Measurements from ENCODE around the gene RNF43.
A peak's percentile ranks its signal among the peaks of the same experiment; 100 is the strongest.

The RNF43 gene

DNA sequence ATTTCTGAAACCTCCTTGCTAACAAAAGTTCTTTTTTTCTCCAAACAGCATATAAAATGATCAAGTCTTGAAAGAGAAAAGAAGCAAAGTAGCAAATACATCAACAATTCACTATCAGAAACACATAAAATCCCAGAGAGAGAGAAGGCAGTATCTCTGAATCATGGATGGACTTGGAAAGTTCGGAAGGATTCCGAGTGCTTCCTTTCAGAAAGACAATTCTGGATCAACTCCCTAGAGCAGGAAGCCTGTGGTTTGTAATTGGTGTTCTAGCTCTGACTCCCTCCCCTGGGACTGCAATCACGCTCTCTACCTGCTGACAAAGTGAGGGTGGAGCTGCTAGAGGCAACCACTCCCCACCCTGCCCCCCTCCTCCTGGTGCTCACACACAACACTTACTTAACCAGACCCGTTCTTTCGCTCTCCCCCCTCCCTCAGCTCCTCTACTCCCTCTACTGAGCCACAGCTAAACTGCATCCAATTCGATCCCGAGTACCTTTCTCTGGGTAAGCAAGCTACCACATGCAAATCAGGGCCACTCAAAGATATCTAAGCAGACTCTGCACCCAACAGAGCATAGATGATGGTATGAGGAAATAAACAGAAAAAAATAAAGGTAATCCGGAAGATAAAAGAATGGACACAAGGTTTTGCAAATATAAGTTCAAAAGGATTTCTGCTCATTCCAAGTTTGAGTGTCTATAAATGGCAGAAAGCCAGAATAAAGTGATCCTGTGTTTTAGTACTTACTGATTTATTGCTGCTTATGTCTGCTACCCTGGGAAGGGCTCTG is at the start of gene RNF43:
RNF43 (minus strand) TSS at position 235 of the 793 bp plus-strand sequence. CDS start 1,957 bp downstream, outside the sequence.
- peak; percentile 90 for DNase-seq (ENCODE audit: low spot score)
- TF ChIP-seq, protein P1, sequence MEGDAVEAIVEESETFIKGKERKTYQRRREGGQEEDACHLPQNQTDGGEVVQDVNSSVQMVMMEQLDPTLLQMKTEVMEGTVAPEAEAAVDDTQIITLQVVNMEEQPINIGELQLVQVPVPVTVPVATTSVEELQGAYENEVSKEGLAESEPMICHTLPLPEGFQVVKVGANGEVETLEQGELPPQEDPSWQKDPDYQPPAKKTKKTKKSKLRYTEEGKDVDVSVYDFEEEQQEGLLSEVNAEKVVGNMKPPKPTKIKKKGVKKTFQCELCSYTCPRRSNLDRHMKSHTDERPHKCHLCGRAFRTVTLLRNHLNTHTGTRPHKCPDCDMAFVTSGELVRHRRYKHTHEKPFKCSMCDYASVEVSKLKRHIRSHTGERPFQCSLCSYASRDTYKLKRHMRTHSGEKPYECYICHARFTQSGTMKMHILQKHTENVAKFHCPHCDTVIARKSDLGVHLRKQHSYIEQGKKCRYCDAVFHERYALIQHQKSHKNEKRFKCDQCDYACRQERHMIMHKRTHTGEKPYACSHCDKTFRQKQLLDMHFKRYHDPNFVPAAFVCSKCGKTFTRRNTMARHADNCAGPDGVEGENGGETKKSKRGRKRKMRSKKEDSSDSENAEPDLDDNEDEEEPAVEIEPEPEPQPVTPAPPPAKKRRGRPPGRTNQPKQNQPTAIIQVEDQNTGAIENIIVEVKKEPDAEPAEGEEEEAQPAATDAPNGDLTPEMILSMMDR (IDR thresholded peaks at IDR 0.05; ENCODE audit: borderline replicate concordance, control extremely low read depth, extremely low read depth, insufficient read depth, missing control alignments): peak; percentile 92
- in situ Hi-C loops (cut with MboI; ENCODE audit: low sequenced_read_pairs, unreplicated experiment): no loop called here

DNA sequence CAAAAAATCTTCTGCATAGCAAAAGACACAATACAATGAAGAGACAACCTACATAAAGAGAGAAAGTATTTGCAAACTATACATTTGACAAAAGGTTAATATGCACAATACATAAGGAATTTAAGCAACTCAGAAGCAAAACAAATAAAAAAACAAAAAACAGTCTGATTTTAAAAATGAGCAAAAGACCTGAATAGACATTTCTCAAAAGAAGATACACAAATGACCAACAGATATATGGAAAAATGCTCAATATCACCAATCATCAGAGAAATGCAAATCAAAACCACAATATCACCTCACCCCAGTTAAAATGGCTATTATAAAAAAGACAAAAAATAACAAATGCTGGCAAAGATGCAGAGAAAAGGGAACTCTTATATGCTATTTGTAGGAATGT is 38.2 kb upstream of the RNF43 start:
- in situ Hi-C loops (cut with MboI; ENCODE audit: low sequenced_read_pairs, unreplicated experiment): no loop called here
- TF ChIP-seq, protein P1 (IDR thresholded peaks at IDR 0.05; ENCODE audit: borderline replicate concordance, control extremely low read depth, extremely low read depth, insufficient read depth, missing control alignments): no peak
- DNase-seq (ENCODE audit: low spot score): no peak

DNA sequence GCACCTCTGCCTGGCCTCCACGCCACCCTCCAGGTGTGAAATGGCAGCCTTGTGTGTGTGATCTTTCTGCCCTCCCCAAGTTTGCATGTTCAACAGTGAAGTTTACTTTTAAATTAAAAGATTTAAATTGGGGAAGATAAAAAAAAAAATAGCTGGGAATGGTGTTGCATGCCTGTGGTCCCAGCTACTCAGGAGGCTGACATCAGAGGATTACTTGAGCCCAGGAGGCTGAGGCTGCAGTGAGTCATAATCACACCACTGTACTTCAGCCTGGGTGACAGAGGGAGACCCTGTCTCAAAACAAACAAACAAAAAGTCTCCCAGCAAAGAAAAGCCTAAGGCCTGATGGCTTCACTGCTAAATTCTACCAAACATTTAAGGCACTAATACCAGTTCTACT is 35.4 kb upstream of the RNF43 start:
- in situ Hi-C loops (cut with MboI; ENCODE audit: low sequenced_read_pairs, unreplicated experiment): no loop called here
- TF ChIP-seq, protein P1 (IDR thresholded peaks at IDR 0.05; ENCODE audit: borderline replicate concordance, control extremely low read depth, extremely low read depth, insufficient read depth, missing control alignments): no peak
- no peak for DNase-seq (ENCODE audit: low spot score)

DNA sequence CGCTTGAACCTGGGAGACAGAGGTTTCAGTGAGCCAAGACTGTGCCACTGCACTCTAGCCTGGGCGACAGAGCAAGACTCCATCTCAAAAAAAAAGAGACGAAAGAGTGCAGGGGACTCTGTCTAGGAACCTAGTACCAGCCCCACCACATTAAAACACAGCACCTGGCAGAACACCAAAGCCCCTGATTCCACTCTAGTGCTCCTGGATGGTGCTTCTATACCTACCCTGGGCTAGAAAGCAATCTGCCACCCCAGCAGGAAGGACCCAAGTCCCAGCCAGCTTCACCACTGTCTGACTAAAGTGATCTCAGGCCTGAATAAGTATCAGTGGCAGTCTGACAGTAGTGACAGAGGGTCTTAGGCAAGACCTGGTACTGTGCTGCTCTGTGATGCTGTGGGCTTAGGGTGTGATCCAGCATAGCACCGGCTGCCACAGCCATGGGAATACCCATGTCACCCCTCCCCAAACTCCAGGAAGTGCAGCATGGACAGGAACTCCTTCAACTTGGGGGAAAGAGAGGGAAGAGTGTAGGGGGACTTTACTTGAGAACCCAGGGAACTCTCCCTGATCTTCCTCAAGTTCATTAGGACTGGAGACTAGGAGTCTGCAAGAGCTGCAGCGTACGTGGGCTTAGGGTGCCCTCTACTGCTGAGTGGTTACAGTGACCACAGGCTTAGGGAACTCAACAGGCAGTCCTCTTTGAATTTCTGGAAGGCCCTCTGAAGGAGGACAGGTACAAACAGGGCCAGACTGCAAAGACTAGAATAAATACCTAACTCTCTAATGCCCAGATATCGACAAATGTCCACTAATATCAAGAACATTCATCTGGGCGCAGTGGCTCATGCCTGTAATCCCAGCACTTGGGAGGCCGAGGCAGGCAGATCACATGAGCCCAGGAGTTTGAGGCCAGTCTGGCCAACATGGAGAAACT is 30.0 kb upstream of the RNF43 start:
- DNase-seq (ENCODE audit: low spot score): peak; percentile 72
- TF ChIP-seq, protein P1 (IDR thresholded peaks at IDR 0.05; ENCODE audit: borderline replicate concordance, control extremely low read depth, extremely low read depth, insufficient read depth, missing control alignments): peak; percentile 85
- in situ Hi-C loops (cut with MboI; ENCODE audit: low sequenced_read_pairs, unreplicated experiment): loop anchor here (5.0 kb wide), 1 partner anchor 140 kb away; no protein-coding TSS in a partner anchor

DNA sequence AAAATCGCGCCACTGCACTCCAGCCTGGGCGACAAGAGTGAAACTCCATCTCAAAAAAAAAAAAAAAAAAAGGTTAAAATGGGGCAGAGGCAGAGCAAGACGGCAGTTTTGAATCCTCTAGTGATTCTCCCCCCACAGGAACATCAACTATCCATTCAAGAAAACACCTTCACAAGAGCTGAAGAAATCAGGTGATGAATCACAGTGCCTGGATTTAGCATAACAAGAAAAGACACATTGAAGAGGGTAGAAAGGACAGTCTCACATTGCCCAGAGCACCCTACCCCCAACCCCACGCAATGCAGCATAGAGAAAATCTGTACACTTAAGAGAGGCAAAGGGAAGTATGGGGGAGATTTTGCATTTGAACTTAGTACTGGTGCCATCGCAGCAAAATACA is 28.8 kb upstream of the RNF43 start:
- in situ Hi-C loops (cut with MboI; ENCODE audit: low sequenced_read_pairs, unreplicated experiment): loop anchor here (5.0 kb wide), 1 partner anchor 139 kb away; no protein-coding TSS in a partner anchor
- no peak for DNase-seq (ENCODE audit: low spot score)

DNA sequence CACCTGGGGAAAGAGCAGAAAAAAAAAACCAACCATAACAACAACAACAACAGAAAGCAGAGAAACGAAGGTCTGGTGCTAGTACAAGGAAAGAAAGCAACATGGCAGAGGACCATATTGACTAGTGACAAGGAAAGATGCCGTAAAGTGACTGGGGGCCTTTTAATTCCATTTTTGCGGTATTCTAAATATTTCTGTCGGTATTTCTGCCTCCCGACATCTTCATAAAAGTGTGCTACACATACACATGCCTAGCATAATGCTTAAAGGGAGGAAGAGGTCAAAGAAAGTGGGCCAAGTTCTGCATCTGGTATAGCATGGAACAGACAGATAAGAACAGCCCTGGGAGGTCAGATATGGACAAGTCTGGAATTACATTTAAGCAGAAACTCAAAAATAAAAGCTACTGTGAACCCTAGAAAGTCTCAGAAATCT is 19.5 kb upstream of the RNF43 start:
- no peak for DNase-seq (ENCODE audit: low spot score)
- in situ Hi-C loops (cut with MboI; ENCODE audit: low sequenced_read_pairs, unreplicated experiment): no loop called here
- TF ChIP-seq, protein P1 (IDR thresholded peaks at IDR 0.05; ENCODE audit: borderline replicate concordance, control extremely low read depth, extremely low read depth, insufficient read depth, missing control alignments): no peak

More for the DNA sequence above, 28.8 kb upstream of the RNF43 start:
- TF ChIP-seq, protein P1 (IDR thresholded peaks at IDR 0.05; ENCODE audit: borderline replicate concordance, control extremely low read depth, extremely low read depth, insufficient read depth, missing control alignments): no peak
